Measurements from ENCODE around the gene CD163.

DNA sequence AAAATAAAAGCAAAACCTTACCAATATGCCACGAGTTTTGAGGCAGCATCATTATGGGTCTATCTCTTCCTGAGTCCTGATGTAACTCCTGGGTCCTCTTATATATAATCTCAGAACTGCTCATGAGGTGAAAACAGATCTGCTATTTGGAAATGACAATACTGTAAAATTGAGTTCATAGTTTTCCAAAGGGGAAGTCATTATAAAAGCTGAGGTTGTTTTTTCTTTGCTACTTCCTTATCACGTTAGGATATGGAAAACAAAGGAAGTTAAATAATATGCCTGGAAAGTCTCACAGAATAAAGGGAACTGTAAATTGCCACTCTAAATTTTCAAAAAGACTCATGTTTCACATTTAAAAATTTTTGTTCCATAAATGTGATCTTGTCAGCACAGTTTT, 59.5 kb downstream of the CD163 start, which contains the start of gene CD163L1:
- TF ChIP-seq, protein P1, sequence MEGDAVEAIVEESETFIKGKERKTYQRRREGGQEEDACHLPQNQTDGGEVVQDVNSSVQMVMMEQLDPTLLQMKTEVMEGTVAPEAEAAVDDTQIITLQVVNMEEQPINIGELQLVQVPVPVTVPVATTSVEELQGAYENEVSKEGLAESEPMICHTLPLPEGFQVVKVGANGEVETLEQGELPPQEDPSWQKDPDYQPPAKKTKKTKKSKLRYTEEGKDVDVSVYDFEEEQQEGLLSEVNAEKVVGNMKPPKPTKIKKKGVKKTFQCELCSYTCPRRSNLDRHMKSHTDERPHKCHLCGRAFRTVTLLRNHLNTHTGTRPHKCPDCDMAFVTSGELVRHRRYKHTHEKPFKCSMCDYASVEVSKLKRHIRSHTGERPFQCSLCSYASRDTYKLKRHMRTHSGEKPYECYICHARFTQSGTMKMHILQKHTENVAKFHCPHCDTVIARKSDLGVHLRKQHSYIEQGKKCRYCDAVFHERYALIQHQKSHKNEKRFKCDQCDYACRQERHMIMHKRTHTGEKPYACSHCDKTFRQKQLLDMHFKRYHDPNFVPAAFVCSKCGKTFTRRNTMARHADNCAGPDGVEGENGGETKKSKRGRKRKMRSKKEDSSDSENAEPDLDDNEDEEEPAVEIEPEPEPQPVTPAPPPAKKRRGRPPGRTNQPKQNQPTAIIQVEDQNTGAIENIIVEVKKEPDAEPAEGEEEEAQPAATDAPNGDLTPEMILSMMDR (conservative IDR thresholded peaks at IDR 0.05), result no peak
- TF ChIP-seq ZFX (IDR thresholded peaks at IDR 0.05), result no peak
